Brain microvascular endothelial cell (primary cell): ENCODE measurements around the gene NAPEPLD.
"Not testable (repeated sequence)": the region's sequence is repeated elsewhere in the genome, so short reads cannot be mapped to it uniquely, and the experiment has no call there.

ENCODE experiments used
- DNase-seq: peaks from one replicate; pipeline ENCODE4 v3.0.0-alpha.2; 2020
- H3K27ac ChIP-seq: fragments of 250-450 bp; sonication (Bioruptor Pico); 2 replicates; pipeline ENCODE4 v1.5.1; 2020; ENCODE audit warnings: mild to moderate bottlenecking, moderate library complexity
- H3K27me3 ChIP-seq: fragments of 250-450 bp; sonication (Bioruptor Pico); replicated peaks from 2 replicates; pipeline ENCODE4 v1.5.1; 2020; ENCODE audit warnings: mild to moderate bottlenecking
- H3K36me3 ChIP-seq: fragments of 250-450 bp; sonication (Bioruptor Pico); replicated peaks from 2 replicates; pipeline ENCODE4 v1.5.1; 2020; ENCODE audit warnings: mild to moderate bottlenecking
- H3K4me3 ChIP-seq: 2 replicates; pipeline ENCODE4 v1.5.1; 2011; ENCODE audit warnings: low read depth, mild to moderate bottlenecking, control low read depth, low read length, moderate library complexity
- CTCF ChIP-seq: IDR thresholded peaks from 2 replicates; pipeline ENCODE4 v1.5.1; 2011; ENCODE audit warnings: low read depth, mild to moderate bottlenecking, moderate library complexity, low read length, control low read depth, inconsistent platforms; ENCODE audit errors: missing control alignments
- in situ Hi-C: cut with HindIII; loops from 2 replicates; pipeline ENCODE4 v1.10.0; 2017; ENCODE audit warnings: low sequenced_read_pairs, low pct_ligation_motif_present

The NAPEPLD gene

GRCh38 chr7:103093429-103093828, 55.5 kb downstream of the NAPEPLD start:
- DNase-seq = no peak
- Histone ChIP-seq H3K27ac (no peak overlapping the region), H3K36me3 (peaks cover 22% of the 10 kb centered on the region), H3K4me3 (no peak overlapping the region), H3K27me3 (no peaks in the 10 kb centered on the region)
- in situ Hi-C loops = no loop called here
- TF ChIP-seq CTCF = no peak

- in situ Hi-C loops, DNase-seq, H3K4me3 ChIP-seq, H3K27ac ChIP-seq, H3K27me3 ChIP-seq: not testable (repeated sequence)
- H3K36me3 ChIP-seq = peaks cover 18% of the 10 kb centered on the region
Observed at GRCh38 chr7:103092321-103092720, 56.6 kb downstream of the NAPEPLD start.

- Histone ChIP-seq H3K36me3 (peaks cover 20% of the 10 kb centered on the region), H3K4me3 (no peak overlapping the region), H3K27me3 (no peaks in the 10 kb centered on the region), H3K27ac (no peak overlapping the region)
- DNase-seq = no peak
- TF ChIP-seq CTCF = no peak
- in situ Hi-C loops = no loop called here
Observed at GRCh38 chr7:103083210-103083609, 65.7 kb downstream of the NAPEPLD start.

GRCh38 chr7:103082497-103082896, 66.4 kb downstream of the NAPEPLD start:
- no peak for TF ChIP-seq CTCF
- Histone ChIP-seq H3K27me3 (no peaks in the 10 kb centered on the region), H3K27ac (no peak overlapping the region), H3K4me3 (no peak overlapping the region), H3K36me3 (peaks cover 20% of the 10 kb centered on the region)
- in situ Hi-C loops = no loop called here
- no peak for DNase-seq

- in situ Hi-C loops = no loop called here
- Histone ChIP-seq H3K27me3 (no peaks in the 10 kb centered on the region), H3K4me3 (no peak overlapping the region), H3K36me3 (peaks cover 15% of the 10 kb centered on the region), H3K27ac (no peak overlapping the region)
- DNase-seq = no peak
- TF ChIP-seq CTCF = no peak
Observed at GRCh38 chr7:103080923-103081322, 68.0 kb downstream of the NAPEPLD start.

- Histone ChIP-seq H3K27me3 (no peaks in the 10 kb centered on the region), H3K4me3 (no peak overlapping the region), H3K27ac (no peak overlapping the region), H3K36me3 (peaks cover 12% of the 10 kb centered on the region)
- no peak for TF ChIP-seq CTCF
- no peak for DNase-seq
- in situ Hi-C loops = no loop called here
Observed at GRCh38 chr7:103079836-103080235, 69.1 kb downstream of the NAPEPLD start.

- H3K27ac ChIP-seq, DNase-seq, H3K4me3 ChIP-seq, H3K27me3 ChIP-seq, H3K36me3 ChIP-seq, in situ Hi-C loops: not testable (repeated sequence)
Observed at GRCh38 chr7:103078226-103078625, 70.7 kb downstream of the NAPEPLD start.
